Measurements from ENCODE around the gene GATB. TPM values are rescaled to one million over a fixed set of nuclear protein-coding genes. Genes with fewer than 3 reads are reported as not detected.

The GATB gene
- total RNA-seq, 1 experiment from 2014 or later, result 29.6 TPM

- Mint-ChIP-seq H3K27me3 (ENCODE audit: insufficient read depth, unreplicated experiment) (no peaks in the 10 kb centered on the region), H3K4me3 (ENCODE audit: unreplicated experiment) (no peak overlapping the region), H3K4me1 (ENCODE audit: low read depth, unreplicated experiment) (no peaks in the 10 kb centered on the region), H3K36me3 (ENCODE audit: insufficient read depth, unreplicated experiment) (peaks cover 11% of the 10 kb centered on the region), H3K27ac (ENCODE audit: unreplicated experiment) (no peak overlapping the region), H3K9me3 (ENCODE audit: unreplicated experiment) (no peaks in the 10 kb centered on the region)
- no peak for DNase-seq
- H3K4me3 ChIP-seq (ENCODE audit: low read depth, low read length), result no peak overlapping the region
- no peaks in the 10 kb centered on the region for H3K9me3 ChIP-seq
- H3K36me3 ChIP-seq (ENCODE audit: control insufficient read depth, insufficient read depth, low read length), result no peaks in the 10 kb centered on the region
- ChIA-PET CTCF (no interaction called here), POLR2A (no interaction called here)
- H3K4me1 ChIP-seq, result peaks cover 10% of the 10 kb centered on the region
- TF ChIP-seq, protein P1, sequence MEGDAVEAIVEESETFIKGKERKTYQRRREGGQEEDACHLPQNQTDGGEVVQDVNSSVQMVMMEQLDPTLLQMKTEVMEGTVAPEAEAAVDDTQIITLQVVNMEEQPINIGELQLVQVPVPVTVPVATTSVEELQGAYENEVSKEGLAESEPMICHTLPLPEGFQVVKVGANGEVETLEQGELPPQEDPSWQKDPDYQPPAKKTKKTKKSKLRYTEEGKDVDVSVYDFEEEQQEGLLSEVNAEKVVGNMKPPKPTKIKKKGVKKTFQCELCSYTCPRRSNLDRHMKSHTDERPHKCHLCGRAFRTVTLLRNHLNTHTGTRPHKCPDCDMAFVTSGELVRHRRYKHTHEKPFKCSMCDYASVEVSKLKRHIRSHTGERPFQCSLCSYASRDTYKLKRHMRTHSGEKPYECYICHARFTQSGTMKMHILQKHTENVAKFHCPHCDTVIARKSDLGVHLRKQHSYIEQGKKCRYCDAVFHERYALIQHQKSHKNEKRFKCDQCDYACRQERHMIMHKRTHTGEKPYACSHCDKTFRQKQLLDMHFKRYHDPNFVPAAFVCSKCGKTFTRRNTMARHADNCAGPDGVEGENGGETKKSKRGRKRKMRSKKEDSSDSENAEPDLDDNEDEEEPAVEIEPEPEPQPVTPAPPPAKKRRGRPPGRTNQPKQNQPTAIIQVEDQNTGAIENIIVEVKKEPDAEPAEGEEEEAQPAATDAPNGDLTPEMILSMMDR (IDR thresholded peaks at IDR 0.05; ENCODE audit: insufficient read depth in 1 of 2, low read depth in 1 of 2, low read length in 1 of 2, severe bottlenecking in 1 of 2, unreplicated experiment in 1 of 2), result no peak
- no TSS peak for BruUV-seq (replicated peaks)
- no peaks in the 10 kb centered on the region for H3K27me3 ChIP-seq (replicated peaks; ENCODE audit: control insufficient read depth, insufficient read depth, low read length)
- intact Hi-C loops (cut with micrococcal nuclease; ENCODE audit: unreplicated experiment), result no loop called here
These were observed 71.4 kb downstream of the GATB start for GRCh38 chr4:151689211-151689991.

- H3K27me3 ChIP-seq (replicated peaks; ENCODE audit: control insufficient read depth, insufficient read depth, low read length), result no peaks in the 10 kb centered on the region
- no peaks in the 10 kb centered on the region for H3K9me3 ChIP-seq
- no peak overlapping the region for H3K4me3 Mint-ChIP-seq (ENCODE audit: unreplicated experiment)
- H3K27me3 Mint-ChIP-seq (ENCODE audit: insufficient read depth, unreplicated experiment), result no peaks in the 10 kb centered on the region
- H3K36me3 ChIP-seq (ENCODE audit: control insufficient read depth, insufficient read depth, low read length), result no peaks in the 10 kb centered on the region
- peaks cover 11% of the 10 kb centered on the region for H3K36me3 Mint-ChIP-seq (ENCODE audit: insufficient read depth, unreplicated experiment)
- H3K4me1 Mint-ChIP-seq (ENCODE audit: low read depth, unreplicated experiment), result no peaks in the 10 kb centered on the region
- no peaks in the 10 kb centered on the region for H3K9me3 Mint-ChIP-seq (ENCODE audit: unreplicated experiment)
- H3K27ac Mint-ChIP-seq (ENCODE audit: unreplicated experiment), result no peak overlapping the region
- H3K4me1 ChIP-seq, result peaks cover 10% of the 10 kb centered on the region
- H3K4me3 ChIP-seq (ENCODE audit: low read depth, low read length), result no peak overlapping the region
- POLR2A ChIA-PET, result no interaction called here
- BruUV-seq (replicated peaks), result no TSS peak
- intact Hi-C loops (cut with micrococcal nuclease; ENCODE audit: unreplicated experiment), result no loop called here
- TF ChIP-seq, protein P1 (IDR thresholded peaks at IDR 0.05; ENCODE audit: insufficient read depth in 1 of 2, low read depth in 1 of 2, low read length in 1 of 2, severe bottlenecking in 1 of 2, unreplicated experiment in 1 of 2), result no peak
- CTCF ChIA-PET, result no interaction called here
- no peak for DNase-seq
These were observed 72.1 kb downstream of the GATB start for GRCh38 chr4:151688785-151689043.

GRCh38 chr4:151688003-151688784, 72.6 kb downstream of the GATB start:
- H3K27ac Mint-ChIP-seq (ENCODE audit: unreplicated experiment), result no peak overlapping the region
- POLR2A ChIA-PET, result no interaction called here
- Histone ChIP-seq H3K27me3 (replicated peaks; ENCODE audit: control insufficient read depth, insufficient read depth, low read length) (no peaks in the 10 kb centered on the region), H3K4me1 (peaks cover 10% of the 10 kb centered on the region), H3K9me3 (no peaks in the 10 kb centered on the region), H3K4me3 (ENCODE audit: low read depth, low read length) (no peak overlapping the region), H3K36me3 (ENCODE audit: control insufficient read depth, insufficient read depth, low read length) (no peaks in the 10 kb centered on the region)
- peaks cover 11% of the 10 kb centered on the region for H3K36me3 Mint-ChIP-seq (ENCODE audit: insufficient read depth, unreplicated experiment)
- BruUV-seq (replicated peaks), result no TSS peak
- no peak for DNase-seq
- no peaks in the 10 kb centered on the region for H3K27me3 Mint-ChIP-seq (ENCODE audit: insufficient read depth, unreplicated experiment)
- TF ChIP-seq, protein P1 (IDR thresholded peaks at IDR 0.05; ENCODE audit: insufficient read depth in 1 of 2, low read depth in 1 of 2, low read length in 1 of 2, severe bottlenecking in 1 of 2, unreplicated experiment in 1 of 2), result no peak
- CTCF ChIA-PET, result no interaction called here
- H3K9me3 Mint-ChIP-seq (ENCODE audit: unreplicated experiment), result no peaks in the 10 kb centered on the region
- H3K4me3 Mint-ChIP-seq (ENCODE audit: unreplicated experiment), result no peak overlapping the region
- peaks cover 1% of the 10 kb centered on the region for H3K4me1 Mint-ChIP-seq (ENCODE audit: low read depth, unreplicated experiment)
- intact Hi-C loops (cut with micrococcal nuclease; ENCODE audit: unreplicated experiment), result no loop called here
